ENCODE results near the gene MACROD2.

MACROD2 gene

GRCh38 chr20:14932040-14932439 is 936.7 kb downstream of the MACROD2 start:
- no peak for DNase-seq

- no peak for DNase-seq
Observed at GRCh38 chr20:14935285-14935684, 940.0 kb downstream of the MACROD2 start.

GRCh38 chr20:14937021-14937420 is 941.7 kb downstream of the MACROD2 start:
- no peak for DNase-seq

- DNase-seq, result no peak
Observed at GRCh38 chr20:14937846-14938245, 942.5 kb downstream of the MACROD2 start.

GRCh38 chr20:14947536-14947935 is 952.2 kb downstream of the MACROD2 start:
- DNase-seq, result no peak

- no peak for DNase-seq
Observed at GRCh38 chr20:14947946-14948345, 952.6 kb downstream of the MACROD2 start.

- DNase-seq, result no peak
Observed at GRCh38 chr20:14948416-14948815, 953.1 kb downstream of the MACROD2 start.

- no peak for DNase-seq
Observed at GRCh38 chr20:14950633-14951032, 955.3 kb downstream of the MACROD2 start.

- no peak for DNase-seq
Observed at GRCh38 chr20:14951105-14951504, 955.8 kb downstream of the MACROD2 start.

GRCh38 chr20:14951707-14952418 is 956.5 kb downstream of the MACROD2 start:
- no peak for DNase-seq

- DNase-seq, result no peak
Observed at GRCh38 chr20:14953736-14954135, 958.4 kb downstream of the MACROD2 start.

GRCh38 chr20:14955399-14955798 is 960.1 kb downstream of the MACROD2 start:
- DNase-seq, result no peak

- DNase-seq, result peak; percentile 4
Observed at GRCh38 chr20:14956026-14956425, 960.7 kb downstream of the MACROD2 start.

GRCh38 chr20:14956538-14956937 is 961.2 kb downstream of the MACROD2 start:
- no peak for DNase-seq

GRCh38 chr20:14957402-14957801 is 962.1 kb downstream of the MACROD2 start:
- DNase-seq, result no peak

- no peak for DNase-seq
Observed at GRCh38 chr20:14958626-14959025, 963.3 kb downstream of the MACROD2 start.

GRCh38 chr20:14959506-14960475 is 964.5 kb downstream of the MACROD2 start:
- DNase-seq, result no peak

- no peak for DNase-seq
Observed at GRCh38 chr20:14960831-14961230, 965.5 kb downstream of the MACROD2 start.

- no peak for DNase-seq
Observed at GRCh38 chr20:14963262-14963663, 967.9 kb downstream of the MACROD2 start.

GRCh38 chr20:14966203-14966602 is 970.9 kb downstream of the MACROD2 start:
- DNase-seq, result no peak

- DNase-seq, result no peak
Observed at GRCh38 chr20:14966808-14967207, 971.5 kb downstream of the MACROD2 start.

GRCh38 chr20:14972256-14972655 is 976.9 kb downstream of the MACROD2 start:
- no peak for DNase-seq

GRCh38 chr20:14972690-14973089 is 977.4 kb downstream of the MACROD2 start:
- no peak for DNase-seq

GRCh38 chr20:14979453-14979986 is 984.2 kb downstream of the MACROD2 start:
- DNase-seq, result no peak
